GM19397 (cell line): ENCODE data around the gene NUCB1.
"Not testable (repeated sequence)": the region's sequence is repeated elsewhere in the genome, so short reads cannot be mapped to it uniquely, and the experiment has no call there.

Experiments
- ATAC-seq: cut with Tn5 transposase; IDR thresholded peaks from one replicate; pipeline ENCODE4 v1.9.1; 2021; ENCODE audit warnings: mild to moderate bottlenecking, moderate library complexity; ENCODE audit not compliant: unreplicated experiment

NUCB1 gene

DNA sequence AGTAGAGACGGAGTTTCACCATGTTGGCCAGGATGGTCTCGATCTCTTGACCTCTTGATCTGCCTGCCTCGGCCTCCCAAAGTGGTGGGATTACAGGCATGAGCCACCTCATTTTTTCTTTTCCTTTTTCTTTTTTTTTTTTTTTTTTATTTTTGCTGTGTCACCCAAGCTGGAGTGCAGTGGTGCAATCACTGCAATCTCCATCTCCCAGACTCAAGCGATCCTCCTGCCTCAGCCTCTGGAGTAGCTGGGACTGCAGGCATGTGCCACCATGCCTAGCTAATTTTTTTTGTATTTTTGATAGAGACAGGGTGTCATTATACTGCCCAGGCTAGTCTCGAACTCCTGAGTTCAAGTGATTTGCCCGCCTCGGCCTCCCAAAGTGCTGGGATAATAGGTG is 2.2 kb downstream of the NUCB1 start:
- ATAC-seq, result not testable (repeated sequence)

DNA sequence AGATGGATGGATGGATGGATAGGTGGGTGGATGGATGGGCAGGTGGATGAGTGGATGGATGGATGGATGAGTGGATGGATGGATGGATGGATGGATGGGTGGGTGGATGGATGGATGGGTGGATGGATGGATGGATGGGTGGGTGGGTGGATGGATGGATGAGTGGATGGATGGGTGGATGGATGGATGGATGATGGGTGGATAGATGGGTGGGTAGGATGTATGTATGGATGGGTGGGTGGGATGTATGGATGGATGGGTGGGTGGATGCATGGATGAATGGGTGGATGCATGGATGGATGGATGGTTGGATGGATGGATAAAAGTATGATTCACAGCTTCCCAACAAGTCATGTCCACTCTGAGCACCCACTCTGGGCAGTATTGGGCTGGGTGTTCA is 3.7 kb downstream of the NUCB1 start:
- ATAC-seq, result not testable (repeated sequence)

DNA sequence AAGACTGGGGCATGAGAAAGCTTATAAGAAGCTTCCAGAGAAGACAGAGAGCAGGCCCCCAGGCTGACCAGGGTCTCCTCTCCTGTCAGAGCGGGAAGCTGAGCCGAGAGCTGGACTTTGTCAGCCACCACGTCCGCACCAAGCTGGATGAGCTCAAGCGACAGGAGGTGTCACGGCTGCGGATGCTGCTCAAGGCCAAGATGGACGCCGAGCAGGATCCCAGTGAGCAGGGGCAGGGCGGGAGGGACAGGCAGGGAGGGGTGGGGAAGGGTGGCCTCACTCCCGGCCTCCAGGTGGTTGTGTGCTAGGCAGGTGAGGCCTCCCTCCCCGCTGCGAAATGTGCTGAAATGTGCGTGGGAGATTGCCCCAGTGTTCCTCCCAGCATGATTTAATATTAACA is 5.6 kb downstream of the NUCB1 start:
- ATAC-seq, result no peak

DNA sequence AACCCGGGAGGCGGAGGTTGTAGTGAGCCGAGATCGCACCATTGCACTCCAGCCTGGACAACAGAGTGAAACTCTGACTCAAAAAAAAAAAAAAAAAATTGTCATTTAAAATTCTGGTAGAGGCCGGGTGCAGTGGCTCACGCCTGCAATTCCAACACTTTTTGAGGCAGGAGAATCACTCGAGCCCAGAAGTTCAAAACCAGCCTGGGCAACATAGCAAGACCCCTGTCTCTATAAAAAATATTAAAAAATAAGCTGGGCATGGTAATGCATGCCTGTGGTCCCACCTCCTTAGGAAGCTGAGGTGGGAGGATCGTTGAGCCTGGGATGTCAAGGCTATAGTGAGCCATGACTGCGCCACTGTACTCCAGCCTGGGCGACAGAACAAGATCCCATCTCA is 6.2 kb downstream of the NUCB1 start:
- ATAC-seq, result no peak

DNA sequence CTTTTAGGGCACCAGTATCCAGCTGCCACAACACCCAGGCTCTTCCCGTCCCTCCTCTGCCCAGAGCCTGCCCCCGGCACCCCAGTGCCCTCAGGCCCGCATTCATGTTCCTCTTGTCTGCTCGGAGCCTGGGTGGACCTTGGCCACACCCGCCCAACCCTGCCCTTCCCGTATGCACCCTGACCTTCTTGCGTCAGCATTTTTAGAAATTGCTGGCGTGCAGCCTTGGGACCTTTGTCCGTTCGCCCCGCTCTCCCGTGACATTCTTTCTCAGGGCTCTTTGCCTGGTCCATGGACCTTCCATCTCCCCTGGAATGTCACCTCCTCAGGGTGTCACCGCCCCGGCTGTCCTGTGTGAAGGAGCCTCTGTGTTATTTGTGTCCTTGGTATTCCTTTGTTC is 7.6 kb downstream of the NUCB1 start:
- no peak for ATAC-seq

DNA sequence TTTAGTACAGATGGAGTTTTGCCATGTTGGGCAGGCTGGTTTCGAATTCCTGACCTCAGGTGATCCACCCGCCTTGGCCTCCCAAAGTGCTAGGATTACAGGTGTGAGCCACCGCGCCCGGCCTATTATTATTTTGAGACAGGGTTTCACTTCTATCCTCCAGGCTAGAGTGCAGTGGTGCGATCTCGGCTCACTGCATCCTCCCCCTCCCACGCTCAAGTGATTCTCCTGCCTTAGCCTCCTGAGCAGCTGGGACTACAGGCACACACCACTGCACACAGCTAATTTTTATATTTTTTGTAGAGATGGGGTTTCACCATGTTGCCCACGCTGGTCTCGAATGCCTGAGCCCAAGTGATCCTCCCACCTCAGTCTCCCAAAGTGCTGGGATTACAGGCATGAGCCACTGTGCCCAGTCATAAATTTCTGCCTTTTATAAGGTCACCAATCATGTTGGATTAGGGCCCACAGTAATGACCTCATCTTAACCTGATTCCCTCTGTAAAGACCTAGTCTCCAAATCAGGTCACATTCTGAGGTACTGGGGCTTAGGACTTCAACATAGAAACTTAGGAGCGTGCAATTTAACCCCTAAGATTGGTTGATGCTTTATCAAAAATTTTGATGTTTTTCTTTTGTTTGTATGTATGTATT is 9.4 kb downstream of the NUCB1 start:
- not testable (repeated sequence) for ATAC-seq

DNA sequence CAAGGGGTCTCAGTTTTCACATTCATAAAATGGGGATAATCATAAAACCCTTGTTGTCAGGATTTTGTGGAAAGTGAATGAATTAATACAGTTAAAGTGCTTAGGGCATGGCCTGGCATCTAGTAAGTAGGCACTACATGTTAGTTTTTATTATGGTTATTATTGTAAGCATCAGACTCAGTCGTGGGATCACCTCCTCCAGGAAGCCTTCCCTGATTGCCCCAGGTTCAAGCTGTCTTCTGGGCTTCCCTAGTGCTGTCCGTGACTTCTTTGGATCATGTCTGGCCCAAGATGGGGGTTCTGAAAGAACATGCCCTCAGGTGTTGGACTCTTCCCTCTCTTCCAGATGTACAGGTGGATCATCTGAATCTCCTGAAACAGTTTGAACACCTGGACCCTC is 10.7 kb downstream of the NUCB1 start:
- ATAC-seq, result no peak

DNA sequence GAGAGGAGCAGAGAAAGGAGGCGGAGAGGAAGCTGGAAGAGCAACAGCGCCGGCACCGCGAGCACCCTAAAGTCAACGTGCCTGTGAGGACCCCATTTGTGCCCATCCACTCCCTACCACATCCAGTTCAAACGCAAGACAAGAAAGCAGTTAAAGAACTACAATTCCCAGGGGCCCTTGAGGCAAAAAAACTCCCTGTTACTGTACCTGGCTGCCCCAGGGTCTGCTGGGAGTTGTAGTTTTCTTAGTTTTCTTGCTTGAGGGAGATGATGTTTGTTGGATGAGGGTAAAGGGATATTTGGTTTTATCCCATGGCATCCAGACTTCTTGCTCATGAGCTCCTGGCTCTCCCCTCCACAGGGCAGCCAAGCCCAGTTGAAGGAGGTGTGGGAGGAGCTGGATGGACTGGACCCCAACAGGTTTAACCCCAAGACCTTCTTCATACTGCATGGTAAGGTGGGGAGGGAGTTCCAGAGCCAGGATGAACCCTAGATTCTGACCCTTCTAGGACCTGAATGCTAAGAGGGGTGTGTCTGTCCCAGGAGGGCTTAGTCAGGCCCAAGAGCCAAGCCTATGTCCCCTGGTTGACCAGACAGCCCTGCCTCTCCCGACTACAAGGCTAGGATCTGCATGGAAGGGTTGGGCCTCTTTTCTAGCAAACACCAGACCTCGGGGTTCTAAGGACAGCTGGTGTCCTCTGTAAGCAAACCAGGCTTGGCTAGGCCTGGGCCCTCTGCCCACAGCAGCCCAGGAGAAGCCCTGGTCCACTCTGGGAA is 13.2 kb downstream of the NUCB1 start:
- no peak for ATAC-seq

DNA sequence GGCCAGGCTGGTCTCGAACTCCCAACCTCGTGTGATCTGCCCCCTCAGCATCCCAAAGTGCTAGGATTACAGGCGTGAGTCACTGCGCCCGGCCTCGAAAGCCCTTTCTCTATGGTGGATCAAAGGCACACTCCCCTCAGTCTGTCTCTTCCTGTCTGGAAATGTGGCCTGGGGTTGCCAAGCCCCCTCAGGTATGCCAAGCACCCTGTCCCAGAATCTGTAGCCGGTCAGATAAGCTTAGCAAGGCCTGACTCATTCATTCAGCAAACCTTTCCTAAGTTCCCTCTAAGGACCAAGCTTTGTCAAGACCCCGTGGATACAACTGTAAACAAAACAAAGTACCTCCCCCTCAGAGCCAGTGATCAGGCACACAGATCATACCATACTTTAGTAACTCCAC is 14.1 kb downstream of the NUCB1 start:
- ATAC-seq, result no peak

DNA sequence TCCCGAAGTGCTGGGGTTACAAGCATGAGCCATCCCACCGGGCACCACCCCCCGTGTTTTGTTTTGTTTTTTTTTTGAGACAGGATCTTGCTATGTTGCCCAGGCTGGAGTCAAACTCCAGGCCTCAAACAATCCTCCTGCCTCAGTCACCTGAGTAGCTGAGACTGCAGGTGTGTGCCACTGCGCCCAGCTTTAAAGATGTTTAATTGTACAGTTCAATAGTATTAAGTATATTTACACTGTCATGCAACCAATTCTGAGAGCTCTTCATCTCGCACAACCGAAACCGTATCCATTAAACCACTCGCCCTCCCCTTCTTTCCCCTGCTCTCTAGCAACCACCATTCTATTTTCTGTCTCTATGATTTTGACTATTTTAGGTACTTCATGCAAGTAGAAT is 15.6 kb downstream of the NUCB1 start:
- ATAC-seq, result no peak

DNA sequence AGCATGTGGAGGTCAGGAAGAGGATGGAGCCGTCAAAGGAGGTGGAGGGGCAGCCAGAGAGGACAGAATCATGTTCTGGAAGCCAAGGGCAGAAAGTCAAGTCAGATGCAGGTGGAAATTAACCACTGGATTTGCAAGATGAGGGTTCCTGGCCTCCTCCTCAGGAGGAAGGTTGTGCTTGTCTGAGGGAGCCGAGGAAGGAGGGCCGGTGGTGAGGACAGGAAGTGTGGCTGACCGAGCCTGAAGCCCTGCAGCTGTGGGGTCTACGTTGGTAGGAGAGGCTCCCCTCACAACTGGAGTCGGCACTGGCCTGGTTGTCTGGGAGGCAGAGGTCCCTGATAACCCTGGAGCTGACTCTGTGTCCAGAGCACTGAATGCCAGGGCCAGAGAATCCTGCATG is 18.0 kb downstream of the NUCB1 start:
- no peak for ATAC-seq

DNA sequence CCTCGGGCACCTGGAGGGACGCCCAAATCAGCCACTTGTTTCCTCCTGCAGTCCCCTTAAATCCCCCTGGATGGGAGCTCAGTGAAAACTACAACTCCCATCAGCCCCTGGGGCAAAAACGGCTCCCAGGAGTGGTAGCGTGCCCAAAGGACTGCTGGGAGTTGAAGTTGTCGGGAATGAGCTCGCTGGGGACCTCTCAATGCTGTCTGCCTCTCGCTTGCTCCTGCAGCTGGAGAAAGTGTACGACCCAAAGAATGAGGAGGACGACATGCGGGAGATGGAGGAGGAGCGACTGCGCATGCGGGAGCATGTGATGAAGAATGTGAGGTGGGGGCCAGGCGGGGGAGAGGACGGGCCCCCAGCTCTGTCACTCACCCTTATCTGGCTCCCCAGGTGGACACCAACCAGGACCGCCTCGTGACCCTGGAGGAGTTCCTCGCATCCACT is 18.7 kb downstream of the NUCB1 start:
- ATAC-seq, result no peak

DNA sequence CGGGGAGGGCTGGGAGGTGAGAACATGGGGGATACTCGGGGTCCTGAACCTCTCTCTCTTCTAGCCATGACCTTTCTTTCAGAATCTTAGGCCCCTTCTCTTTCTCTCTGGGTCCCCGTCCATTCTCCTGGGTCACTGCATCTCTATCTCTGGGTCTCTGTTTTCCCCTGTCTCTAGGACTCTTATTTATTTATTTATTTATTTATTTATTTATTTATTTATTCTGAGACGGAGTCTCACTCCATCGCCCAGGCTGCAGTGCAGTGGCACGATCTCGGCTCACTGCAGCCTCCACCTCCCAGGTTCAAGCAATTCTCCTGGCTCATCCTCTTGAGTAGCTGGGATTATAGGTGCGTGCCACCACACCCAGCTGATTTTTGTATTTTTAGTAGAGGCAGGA is 19.2 kb downstream of the NUCB1 start:
- not testable (repeated sequence) for ATAC-seq

DNA sequence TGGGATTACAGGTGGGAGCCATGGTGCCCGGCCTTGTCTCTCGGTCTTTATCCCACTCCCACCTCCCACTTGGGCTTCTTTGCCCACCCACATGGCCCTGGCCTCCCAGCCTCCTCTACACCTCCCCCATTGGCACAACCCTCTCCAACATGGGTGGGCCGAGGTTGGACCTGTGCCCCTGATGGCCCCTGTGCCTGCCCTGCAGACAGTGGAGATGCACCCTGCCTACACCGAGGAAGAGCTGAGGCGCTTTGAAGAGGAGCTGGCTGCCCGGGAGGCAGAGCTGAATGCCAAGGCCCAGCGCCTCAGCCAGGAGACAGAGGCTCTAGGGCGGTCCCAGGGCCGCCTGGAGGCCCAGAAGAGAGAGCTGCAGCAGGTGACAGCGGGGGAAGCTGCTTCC is 20.8 kb downstream of the NUCB1 start:
- no peak for ATAC-seq

DNA sequence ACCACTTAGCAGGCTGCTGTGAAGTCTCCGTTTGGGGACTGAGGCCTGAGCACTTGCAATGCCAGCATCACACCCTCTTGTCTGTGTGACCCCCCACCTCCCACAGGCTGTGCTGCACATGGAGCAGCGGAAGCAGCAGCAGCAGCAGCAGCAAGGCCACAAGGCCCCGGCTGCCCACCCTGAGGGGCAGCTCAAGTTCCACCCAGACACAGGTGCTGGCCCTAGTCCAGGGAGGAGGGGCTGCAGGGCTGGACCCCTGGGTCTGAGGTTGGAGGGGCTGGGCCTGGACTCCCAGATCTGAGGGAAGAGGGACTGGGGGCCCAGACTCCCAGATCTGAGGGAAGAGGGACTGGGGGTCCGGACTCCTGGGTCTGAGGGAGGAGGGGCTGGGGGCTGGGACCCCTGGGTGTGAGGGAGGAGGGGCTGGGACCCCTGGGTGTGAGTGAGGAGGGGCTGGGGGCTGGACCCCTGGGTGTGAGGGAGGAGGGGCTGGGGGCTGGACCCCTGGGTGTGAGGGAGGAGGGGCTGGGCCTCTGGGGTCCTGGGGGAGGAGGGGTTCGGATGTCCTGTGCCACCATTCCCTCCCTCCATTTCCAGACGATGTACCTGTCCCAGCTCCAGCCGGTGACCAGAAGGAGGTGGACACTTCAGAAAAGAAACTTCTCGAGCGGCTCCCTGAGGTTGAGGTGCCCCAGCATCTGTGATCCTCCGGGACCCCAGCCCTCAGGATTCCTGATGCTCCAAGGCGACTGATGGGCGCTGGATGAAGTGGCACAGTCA is 21.8 kb downstream of the NUCB1 start:
- no peak for ATAC-seq

DNA sequence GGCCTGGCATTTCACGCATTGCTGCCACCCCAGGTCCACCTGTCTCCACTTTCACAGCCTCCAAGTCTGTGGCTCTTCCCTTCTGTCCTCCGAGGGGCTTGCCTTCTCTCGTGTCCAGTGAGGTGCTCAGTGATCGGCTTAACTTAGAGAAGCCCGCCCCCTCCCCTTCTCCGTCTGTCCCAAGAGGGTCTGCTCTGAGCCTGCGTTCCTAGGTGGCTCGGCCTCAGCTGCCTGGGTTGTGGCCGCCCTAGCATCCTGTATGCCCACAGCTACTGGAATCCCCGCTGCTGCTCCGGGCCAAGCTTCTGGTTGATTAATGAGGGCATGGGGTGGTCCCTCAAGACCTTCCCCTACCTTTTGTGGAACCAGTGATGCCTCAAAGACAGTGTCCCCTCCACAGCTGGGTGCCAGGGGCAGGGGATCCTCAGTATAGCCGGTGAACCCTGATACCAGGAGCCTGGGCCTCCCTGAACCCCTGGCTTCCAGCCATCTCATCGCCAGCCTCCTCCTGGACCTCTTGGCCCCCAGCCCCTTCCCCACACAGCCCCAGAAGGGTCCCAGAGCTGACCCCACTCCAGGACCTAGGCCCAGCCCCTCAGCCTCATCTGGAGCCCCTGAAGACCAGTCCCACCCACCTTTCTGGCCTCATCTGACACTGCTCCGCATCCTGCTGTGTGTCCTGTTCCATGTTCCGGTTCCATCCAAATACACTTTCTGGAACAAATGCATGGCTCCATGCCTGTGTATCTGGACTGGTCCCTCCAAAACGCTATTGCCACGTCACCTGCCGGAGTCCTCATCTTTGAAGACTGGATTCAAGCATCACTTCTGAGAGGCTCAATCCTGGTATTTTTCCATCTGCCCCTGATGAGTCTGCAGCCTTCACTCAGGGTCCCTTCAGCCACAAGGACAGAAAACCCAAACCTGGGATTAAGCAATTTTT is 22.7 kb downstream of the NUCB1 start:
- ATAC-seq, result no peak

DNA sequence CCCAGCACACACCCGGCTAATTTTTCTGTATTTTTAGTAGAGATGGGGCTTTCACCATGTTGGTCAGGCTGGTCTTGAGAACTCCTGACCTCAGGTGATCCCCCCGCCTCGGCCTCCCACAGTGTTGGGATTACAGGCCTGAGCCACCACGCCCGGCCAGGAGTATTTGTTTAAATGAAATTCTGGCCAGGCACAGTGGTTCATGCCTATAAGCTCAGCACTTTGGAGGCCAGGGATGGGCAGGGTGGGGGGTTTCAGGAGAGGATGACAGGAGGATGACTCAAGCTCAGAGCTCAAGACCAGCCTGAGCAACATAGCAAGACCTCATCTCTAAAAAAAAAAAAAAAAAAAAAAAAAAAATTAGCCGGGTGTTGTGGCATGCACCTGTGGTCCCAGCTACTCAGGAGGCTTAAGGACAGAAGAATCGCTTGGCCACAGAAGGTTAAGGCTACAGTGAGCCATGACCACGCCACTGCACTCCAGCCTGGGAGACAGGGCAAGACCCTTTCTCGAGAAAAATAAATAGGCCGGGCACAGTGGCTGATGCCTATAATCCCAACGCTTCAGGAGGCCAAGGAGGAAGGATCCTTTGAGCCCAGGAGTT is 25.2 kb downstream of the NUCB1 start:
- ATAC-seq, result no peak

DNA sequence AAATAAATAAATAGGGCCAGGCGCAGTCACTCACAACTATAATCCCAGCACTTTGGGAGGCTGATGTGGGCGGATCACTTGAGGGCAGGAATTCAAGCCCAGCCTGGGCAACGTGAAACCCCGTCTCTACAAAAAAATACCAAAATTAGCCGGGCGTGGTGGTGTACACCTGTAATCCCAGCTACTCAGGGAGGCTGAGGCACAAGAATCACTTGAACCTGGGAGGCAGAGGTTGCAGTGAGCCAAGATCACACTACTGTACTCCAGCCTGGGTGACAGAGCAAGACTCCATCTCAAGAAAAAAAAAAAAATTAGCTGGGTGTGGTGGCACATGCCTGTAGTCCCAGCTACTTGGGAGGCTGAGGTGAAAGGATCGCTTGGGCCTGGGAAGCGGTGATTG is 25.8 kb downstream of the NUCB1 start:
- ATAC-seq, result not testable (repeated sequence)

DNA sequence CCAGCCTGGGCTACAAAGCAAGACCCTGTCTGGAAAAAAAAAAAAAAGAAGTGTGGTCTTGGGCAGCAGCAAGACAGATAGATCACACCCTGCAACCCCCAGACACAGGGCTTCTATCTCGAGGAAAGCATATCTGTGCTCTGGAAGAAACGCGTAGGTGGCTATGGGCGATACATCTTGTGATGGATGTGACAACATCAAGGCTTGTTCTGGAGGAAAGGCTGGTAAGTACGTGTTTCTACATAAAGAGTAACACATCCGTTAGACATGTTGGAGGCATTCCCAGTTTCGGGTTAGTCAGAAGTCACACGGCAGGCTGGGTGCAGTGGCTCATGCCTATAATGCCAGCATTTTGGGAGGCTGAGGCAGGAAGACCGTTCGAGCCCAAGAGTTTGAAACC is 26.8 kb downstream of the NUCB1 start:
- ATAC-seq, result no peak

DNA sequence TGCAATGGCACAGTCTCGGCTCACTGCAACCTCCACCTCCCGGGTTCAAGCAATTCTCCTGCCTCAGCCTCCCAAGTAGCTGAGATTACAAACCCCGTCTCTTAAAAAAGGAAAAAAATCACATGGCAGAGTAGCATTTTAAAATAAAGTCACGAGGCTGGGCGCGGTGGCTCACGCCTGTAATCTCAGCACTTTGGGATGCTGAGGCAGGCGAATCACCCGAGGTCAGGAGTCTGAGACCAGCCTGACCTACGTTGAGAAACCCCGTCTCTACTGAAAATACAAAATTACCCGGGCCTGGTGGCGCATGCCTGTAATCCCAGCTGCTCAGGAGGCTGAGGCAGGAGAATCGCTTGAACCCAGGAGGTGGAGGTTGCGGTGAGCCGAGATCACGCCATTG is 27.6 kb downstream of the NUCB1 start:
- not testable (repeated sequence) for ATAC-seq
